ENCODE measurements around the gene RPH3AL.

Gene RPH3AL

DNA sequence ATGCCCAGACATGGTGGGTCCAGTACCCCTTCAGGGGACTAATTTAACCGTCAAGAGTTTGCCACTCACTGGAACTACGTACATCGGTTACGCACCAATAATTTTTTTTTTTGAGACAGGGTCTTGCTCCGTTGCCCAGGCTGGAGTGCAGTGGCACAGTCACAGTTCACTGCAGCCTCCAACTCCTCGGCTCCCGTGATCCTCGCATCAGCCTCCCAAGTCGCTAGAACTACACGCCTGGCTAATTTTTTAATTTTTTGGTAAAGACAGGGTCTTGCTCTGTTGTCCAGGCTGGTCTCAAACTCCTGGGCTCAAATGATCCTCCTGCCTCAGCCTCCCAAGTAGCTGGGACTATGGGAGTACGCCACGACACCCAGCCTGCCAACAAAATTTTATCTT, 15.6 kb downstream of the RPH3AL start:
- H3K4me3 ChIP-seq (ENCODE audit: low read depth, low read length): no peak overlapping the region
- TF ChIP-seq MYC (IDR thresholded peaks at IDR 0.05; ENCODE audit: low read depth, low read length): no peak
- TF ChIP-seq, protein P1, sequence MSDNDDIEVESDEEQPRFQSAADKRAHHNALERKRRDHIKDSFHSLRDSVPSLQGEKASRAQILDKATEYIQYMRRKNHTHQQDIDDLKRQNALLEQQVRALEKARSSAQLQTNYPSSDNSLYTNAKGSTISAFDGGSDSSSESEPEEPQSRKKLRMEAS (IDR thresholded peaks at IDR 0.05; ENCODE audit: low read depth, low read length): no peak
- TF ChIP-seq, protein P2, sequence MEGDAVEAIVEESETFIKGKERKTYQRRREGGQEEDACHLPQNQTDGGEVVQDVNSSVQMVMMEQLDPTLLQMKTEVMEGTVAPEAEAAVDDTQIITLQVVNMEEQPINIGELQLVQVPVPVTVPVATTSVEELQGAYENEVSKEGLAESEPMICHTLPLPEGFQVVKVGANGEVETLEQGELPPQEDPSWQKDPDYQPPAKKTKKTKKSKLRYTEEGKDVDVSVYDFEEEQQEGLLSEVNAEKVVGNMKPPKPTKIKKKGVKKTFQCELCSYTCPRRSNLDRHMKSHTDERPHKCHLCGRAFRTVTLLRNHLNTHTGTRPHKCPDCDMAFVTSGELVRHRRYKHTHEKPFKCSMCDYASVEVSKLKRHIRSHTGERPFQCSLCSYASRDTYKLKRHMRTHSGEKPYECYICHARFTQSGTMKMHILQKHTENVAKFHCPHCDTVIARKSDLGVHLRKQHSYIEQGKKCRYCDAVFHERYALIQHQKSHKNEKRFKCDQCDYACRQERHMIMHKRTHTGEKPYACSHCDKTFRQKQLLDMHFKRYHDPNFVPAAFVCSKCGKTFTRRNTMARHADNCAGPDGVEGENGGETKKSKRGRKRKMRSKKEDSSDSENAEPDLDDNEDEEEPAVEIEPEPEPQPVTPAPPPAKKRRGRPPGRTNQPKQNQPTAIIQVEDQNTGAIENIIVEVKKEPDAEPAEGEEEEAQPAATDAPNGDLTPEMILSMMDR (IDR thresholded peaks at IDR 0.05; ENCODE audit: low read depth, low read length): no peak
- no peak for TF ChIP-seq POLR2A (IDR thresholded peaks at IDR 0.05; ENCODE audit: extremely low read depth, insufficient read length)
- no peak for DNase-seq (ENCODE audit: low read depth)

DNA sequence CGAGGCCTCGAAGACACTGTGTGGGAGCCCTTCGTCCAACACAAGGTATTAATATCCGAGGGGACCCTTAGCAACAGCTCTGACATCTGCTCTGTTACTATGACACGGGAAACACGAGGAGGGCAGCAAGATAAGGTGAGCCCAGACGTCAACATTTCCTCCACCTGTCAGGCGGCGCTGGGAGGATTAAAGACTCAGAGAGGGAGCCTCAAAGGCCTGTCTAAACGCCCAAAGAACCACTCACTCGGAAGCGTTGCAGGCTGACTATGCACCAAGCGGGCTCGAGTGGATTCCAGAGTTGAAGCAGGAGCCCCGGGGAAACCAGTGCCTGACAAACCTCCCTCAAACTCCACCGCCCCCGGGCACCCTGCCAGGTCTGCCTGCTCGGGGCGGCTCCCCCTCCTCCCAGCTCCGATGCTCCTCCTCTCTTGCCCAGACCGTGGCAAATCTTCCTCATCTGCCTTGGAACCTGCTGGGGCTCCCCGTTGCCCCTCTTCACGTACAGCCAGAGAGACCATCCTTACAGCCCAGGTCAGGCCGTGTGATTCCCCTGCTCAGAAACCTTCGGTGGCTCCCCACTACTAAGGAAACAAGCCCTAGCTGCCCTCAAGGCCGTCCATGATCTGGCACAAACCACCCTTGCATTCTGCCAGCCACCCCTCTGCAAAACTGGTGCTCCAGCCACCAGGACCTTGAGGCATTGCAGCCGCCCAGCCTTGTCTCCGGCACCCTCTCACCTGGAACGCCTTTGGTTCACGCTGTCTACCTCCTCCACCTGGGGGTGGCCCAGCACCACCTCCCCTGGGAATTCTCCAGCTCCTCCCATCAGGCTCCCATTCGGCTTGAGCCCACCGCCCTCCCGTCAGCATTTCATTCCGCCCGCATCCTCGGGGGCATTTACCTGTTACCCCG, 16.2 kb downstream of the RPH3AL start:
- TF ChIP-seq POLR2A (IDR thresholded peaks at IDR 0.05; ENCODE audit: extremely low read depth, insufficient read length): no peak
- TF ChIP-seq, protein P2 (IDR thresholded peaks at IDR 0.05; ENCODE audit: low read depth, low read length): no peak
- TF ChIP-seq, protein P1 (IDR thresholded peaks at IDR 0.05; ENCODE audit: low read depth, low read length): no peak
- TF ChIP-seq MYC (IDR thresholded peaks at IDR 0.05; ENCODE audit: low read depth, low read length): no peak
- H3K4me3 ChIP-seq (ENCODE audit: low read depth, low read length): no peak overlapping the region
- DNase-seq (ENCODE audit: low read depth): no peak

DNA sequence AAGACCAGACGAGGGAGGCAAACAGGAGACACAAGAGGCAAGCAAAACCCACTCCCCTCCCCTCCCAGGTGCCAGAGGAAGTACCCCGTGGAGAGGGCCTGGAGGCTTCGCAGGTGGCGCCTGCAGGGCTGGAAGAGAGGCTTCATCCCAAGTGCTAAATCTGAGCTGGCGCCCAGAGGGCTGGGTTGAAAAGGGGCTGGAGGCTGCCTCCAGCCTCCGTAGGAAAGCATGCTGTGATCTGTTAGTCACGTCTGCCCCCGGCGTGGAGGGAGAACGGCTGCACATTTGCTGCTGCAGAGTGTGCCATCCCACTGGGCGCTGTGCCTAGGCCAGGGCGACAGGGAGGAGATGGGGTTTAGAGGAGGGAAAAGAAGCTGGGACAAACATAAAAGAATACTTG, 16.9 kb downstream of the RPH3AL start:
- TF ChIP-seq, protein P2 (IDR thresholded peaks at IDR 0.05; ENCODE audit: low read depth, low read length): no peak
- TF ChIP-seq POLR2A (IDR thresholded peaks at IDR 0.05; ENCODE audit: extremely low read depth, insufficient read length) (no peak), MYC (IDR thresholded peaks at IDR 0.05; ENCODE audit: low read depth, low read length) (no peak)
- TF ChIP-seq, protein P1 (IDR thresholded peaks at IDR 0.05; ENCODE audit: low read depth, low read length): no peak
- DNase-seq (ENCODE audit: low read depth): no peak
- H3K4me3 ChIP-seq (ENCODE audit: low read depth, low read length): no peak overlapping the region

DNA sequence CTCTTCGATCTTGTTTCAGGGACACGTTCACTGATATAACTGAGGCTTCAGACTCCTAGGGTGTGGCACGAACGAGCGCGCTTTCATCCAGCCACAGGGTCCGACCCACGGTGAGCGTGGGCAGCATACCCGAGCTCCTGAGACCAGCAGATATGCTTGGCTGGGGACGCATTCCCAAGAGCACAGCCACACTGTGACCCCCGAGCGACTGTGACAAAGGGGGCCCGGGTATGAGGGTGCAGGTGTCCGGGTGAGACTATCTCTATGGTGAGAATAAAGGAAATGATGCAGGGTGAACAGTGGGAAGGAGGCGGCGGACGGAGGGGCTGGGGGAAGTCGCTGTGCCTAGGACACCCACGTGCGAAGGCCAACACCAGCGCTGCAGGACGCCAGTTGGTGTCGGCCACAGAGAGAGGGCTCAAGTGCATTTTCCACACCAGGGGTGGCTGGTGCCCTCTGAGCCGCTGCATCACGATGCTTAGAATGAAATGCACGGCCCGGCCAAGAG, 17.6 kb downstream of the RPH3AL start:
- TF ChIP-seq MYC (IDR thresholded peaks at IDR 0.05; ENCODE audit: low read depth, low read length): no peak
- H3K4me3 ChIP-seq (ENCODE audit: low read depth, low read length): no peak overlapping the region
- no peak for DNase-seq (ENCODE audit: low read depth)

DNA sequence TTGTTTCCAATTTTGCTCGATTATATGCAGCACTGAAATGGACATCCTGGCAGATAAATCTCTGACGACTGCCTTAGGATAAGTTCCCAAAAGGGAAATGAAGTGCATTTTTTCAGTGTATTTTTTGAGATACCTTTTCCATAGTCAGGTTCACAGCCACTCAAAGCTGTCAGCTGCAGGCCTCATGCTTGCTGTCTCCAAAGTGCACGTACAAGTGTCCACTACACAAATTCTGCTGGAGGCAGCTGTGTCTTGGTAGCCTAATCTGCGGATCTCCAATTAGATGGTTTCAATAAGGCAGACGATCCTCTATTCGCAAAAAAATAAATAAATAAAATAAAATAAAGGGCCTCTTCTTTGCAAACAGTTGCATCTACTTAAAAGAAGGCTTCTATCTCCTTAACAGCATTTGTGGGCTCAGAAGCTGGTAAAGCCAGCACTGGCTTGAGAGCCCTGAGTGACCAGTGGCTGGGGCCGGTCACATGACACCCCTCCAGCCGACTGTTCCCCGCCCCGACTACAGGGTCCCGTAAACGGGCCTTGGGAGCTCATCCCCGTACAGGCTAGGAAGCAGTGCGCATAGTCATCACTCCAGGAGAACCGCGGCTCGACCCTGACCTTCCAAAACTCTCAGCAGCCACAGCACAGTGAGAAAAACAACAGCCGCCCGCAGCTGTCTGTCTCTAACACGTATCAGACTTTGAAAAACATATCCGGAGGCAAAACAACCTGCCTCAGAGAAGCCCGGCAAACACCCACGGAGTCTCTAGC, 18.8 kb downstream of the RPH3AL start:
- H3K4me3 ChIP-seq (ENCODE audit: low read depth, low read length): no peak overlapping the region
- no peak for DNase-seq (ENCODE audit: low read depth)

More for the DNA sequence above, 18.8 kb downstream of the RPH3AL start:
- TF ChIP-seq, protein P2 (IDR thresholded peaks at IDR 0.05; ENCODE audit: low read depth, low read length): no peak
- TF ChIP-seq MYC (IDR thresholded peaks at IDR 0.05; ENCODE audit: low read depth, low read length): no peak
- no peak for TF ChIP-seq POLR2A (IDR thresholded peaks at IDR 0.05; ENCODE audit: extremely low read depth, insufficient read length)
- TF ChIP-seq, protein P1 (IDR thresholded peaks at IDR 0.05; ENCODE audit: low read depth, low read length): no peak

Measured in NB4 (cell line).